PC-3 (cell line): ENCODE measurements around the gene NTN1. TPM values are rescaled to one million over a fixed set of nuclear protein-coding genes. Genes with fewer than 3 reads are reported as not detected.

Source experiments
- ATAC-seq: fragments of 200-7000 bp; cut with Tn5 transposase; 2 replicates; pipeline ENCODE4 v1.9.1; 2020; ENCODE audit warnings: mild to moderate bottlenecking, moderate library complexity
- BruUV-seq: library from RNA; stranded (reverse); fragments of 400-500 nt; replicated peaks from 2 replicates; lab custom pipeline; 2021; lab: Mats Ljungman, UMichigan
- CTCF ChIA-PET: fragments of 300-600 bp; sonication (Branson Sonifier 250); formaldehyde crosslinking; loops from one replicate; lab custom pipeline; 2022; ENCODE audit warnings: antibody characterized with exemption; lab: Charles Lee
- POLR2A ChIA-PET: fragments of 300-600 bp; sonication (Branson Sonifier 250); formaldehyde crosslinking; loops from one replicate; lab custom pipeline; 2022; ENCODE audit warnings: antibody characterized with exemption; ENCODE audit not compliant: unreplicated experiment; lab: Charles Lee
- DNase-seq: peaks from one replicate; pipeline ENCODE4 v3.0.0-alpha.2; 2015
- H2AFZ ChIP-seq: fragments of 300-600 bp; sonication (generic); 2 replicates; pipeline ENCODE4 v1.6.0; 2016; ENCODE audit warnings: antibody characterized with exemption, low read length
- H3F3A ChIP-seq: fragments of 300-600 bp; sonication (generic); one replicate; pipeline ENCODE4 v1.6.0; 2017; ENCODE audit warnings: antibody characterized with exemption, low read length, control low read depth, mild to moderate bottlenecking; ENCODE audit not compliant: unreplicated experiment
- H3K27ac ChIP-seq: fragments of 300-600 bp; sonication (generic); 2 replicates; pipeline ENCODE4 v1.5.1; 2016; ENCODE audit warnings: mild to moderate bottlenecking, low read length
- H3K27me3 ChIP-seq: fragments of 300-600 bp; sonication (generic); 2 replicates; pipeline ENCODE4 v1.6.1; 2016; ENCODE audit warnings: low read length, mixed read lengths
- H3K36me3 ChIP-seq: fragments of 300-600 bp; sonication (generic); 2 replicates; pipeline ENCODE4 v1.6.1; 2016; ENCODE audit warnings: low read depth, mixed run types, low read length, mixed read lengths
- H3K4me1 ChIP-seq: fragments of 300-600 bp; sonication (generic); 2 replicates; pipeline ENCODE4 v1.5.1; 2016; ENCODE audit warnings: low read length; ENCODE audit not compliant: insufficient read depth
- H3K4me2 ChIP-seq: fragments of 300-600 bp; sonication (generic); 2 replicates; pipeline ENCODE4 v1.6.0; 2016; ENCODE audit warnings: low read length
- H3K4me3 ChIP-seq: fragments of 300-600 bp; sonication (generic); 2 replicates; pipeline ENCODE4 v1.5.1; 2016; ENCODE audit warnings: mild to moderate bottlenecking, low read length, mixed read lengths
- H3K79me2 ChIP-seq: fragments of 300-600 bp; sonication (generic); 2 replicates; pipeline ENCODE4 v1.6.1; 2017; ENCODE audit warnings: low read length, mixed read lengths
- H3K9ac ChIP-seq: fragments of 300-600 bp; sonication (generic); 2 replicates; pipeline ENCODE4 v1.6.0; 2016; ENCODE audit warnings: mild to moderate bottlenecking, low read length
- H3K9me2 ChIP-seq: fragments of 300-600 bp; sonication (generic); replicated peaks from 2 replicates; pipeline ENCODE4 v1.6.1; 2016; ENCODE audit warnings: mixed run types, low read length, mixed read lengths
- H3K9me3 ChIP-seq: fragments of 300-600 bp; sonication (generic); 2 replicates; pipeline ENCODE4 v1.6.1; 2016; ENCODE audit warnings: low read length, mixed read lengths
- H4K20me1 ChIP-seq: fragments of 300-600 bp; sonication (generic); 2 replicates; pipeline ENCODE4 v1.6.1; 2016; ENCODE audit warnings: low read length, mixed read lengths
- EZH2 ChIP-seq: fragments of 300-600 bp; sonication (generic); IDR thresholded peaks from one replicate; pipeline ENCODE4 v1.6.1; 2017; ENCODE audit warnings: antibody characterized with exemption, mild to moderate bottlenecking, low read length; ENCODE audit not compliant: unreplicated experiment
- EZH2phosphoT487 ChIP-seq: fragments of 300-600 bp; sonication (generic); IDR thresholded peaks from 2 replicates; pipeline ENCODE4 v1.6.1; 2018; ENCODE audit warnings: mild to moderate bottlenecking, antibody characterized with exemption, low read length, borderline replicate concordance
- intact Hi-C: fragments of 100-400 bp; cut with micrococcal nuclease; formaldehyde crosslinking; loops from 2 replicates; pipeline ENCODE4 v1.9.0; 2023
- total RNA-seq: library from RNA; depleted of rRNA; stranded (reverse); fragments of >200 nt; gene quantifications from 2 replicates; pipeline ENCODE4 v1.2.3, GENCODE V29; 2014
- TF ChIP-seq, protein P1 (sequence below): fragments of 300-600 bp; sonication (generic); conservative IDR thresholded peaks from 2 replicates; pipeline ENCODE4 v1.5.1; 2017; ENCODE audit warnings: antibody characterized with exemption, low read depth, mild to moderate bottlenecking, low read length

The NTN1 gene
- total RNA-seq, 1 experiment from 2014 or later, result 0.22 TPM

DNA sequence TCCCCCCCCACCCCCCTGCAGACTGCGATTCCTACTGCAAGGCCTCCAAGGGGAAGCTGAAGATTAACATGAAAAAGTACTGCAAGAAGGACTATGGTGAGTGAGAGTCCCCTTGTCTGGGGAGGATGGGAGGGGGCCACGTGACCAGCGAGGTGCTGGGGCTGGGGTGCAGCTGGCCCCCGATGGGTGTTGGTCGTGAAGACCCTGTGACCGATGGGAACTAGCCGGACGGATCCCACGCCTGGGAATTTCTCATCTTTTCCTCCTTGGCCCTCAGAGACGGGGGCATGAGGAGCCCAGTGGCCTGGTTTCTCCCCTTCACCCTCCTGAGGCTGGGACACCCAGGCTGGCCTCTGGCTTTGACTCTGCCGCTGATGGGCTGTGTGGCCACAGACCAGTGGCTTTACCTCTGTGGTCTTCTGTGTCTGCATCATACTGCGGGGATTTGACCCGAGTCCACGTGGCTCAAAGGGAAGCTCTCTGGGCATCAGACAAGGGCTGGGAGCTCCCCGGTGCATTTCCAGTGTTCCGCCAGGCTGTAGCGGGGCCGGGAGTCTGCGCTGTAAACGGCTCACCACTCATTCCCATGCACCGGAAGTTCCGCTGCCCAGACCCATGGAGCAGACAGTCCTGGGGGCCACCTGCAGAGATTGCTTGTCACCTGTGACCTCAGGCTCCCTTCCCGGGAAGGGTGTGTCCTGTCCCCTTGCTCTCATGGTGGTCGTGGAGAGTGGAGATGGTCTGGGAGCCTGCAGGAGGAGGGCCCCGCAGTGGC, 200.0 kb downstream of the NTN1 start:
- no peak for DNase-seq
- ATAC-seq, result no peak
- no peak overlapping the region for H3K4me3 ChIP-seq
- H3F3A ChIP-seq, result no peaks in the 10 kb centered on the region
- TF ChIP-seq EZH2phosphoT487, result no peak
- TF ChIP-seq, protein P1, sequence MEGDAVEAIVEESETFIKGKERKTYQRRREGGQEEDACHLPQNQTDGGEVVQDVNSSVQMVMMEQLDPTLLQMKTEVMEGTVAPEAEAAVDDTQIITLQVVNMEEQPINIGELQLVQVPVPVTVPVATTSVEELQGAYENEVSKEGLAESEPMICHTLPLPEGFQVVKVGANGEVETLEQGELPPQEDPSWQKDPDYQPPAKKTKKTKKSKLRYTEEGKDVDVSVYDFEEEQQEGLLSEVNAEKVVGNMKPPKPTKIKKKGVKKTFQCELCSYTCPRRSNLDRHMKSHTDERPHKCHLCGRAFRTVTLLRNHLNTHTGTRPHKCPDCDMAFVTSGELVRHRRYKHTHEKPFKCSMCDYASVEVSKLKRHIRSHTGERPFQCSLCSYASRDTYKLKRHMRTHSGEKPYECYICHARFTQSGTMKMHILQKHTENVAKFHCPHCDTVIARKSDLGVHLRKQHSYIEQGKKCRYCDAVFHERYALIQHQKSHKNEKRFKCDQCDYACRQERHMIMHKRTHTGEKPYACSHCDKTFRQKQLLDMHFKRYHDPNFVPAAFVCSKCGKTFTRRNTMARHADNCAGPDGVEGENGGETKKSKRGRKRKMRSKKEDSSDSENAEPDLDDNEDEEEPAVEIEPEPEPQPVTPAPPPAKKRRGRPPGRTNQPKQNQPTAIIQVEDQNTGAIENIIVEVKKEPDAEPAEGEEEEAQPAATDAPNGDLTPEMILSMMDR, result no peak
- TF ChIP-seq EZH2, result no peak
- H3K79me2 ChIP-seq, result no peaks in the 10 kb centered on the region
- no peaks in the 10 kb centered on the region for H3K9me2 ChIP-seq
- no TSS peak for BruUV-seq
- H3K9me3 ChIP-seq, result no peaks in the 10 kb centered on the region
- no peaks in the 10 kb centered on the region for H4K20me1 ChIP-seq
- H2AFZ ChIP-seq, result no peak overlapping the region
- H3K27me3 ChIP-seq, result no peaks in the 10 kb centered on the region
- intact Hi-C loops, result no loop called here
- ChIA-PET CTCF (no interaction called here), POLR2A (no interaction called here)
- no peaks in the 10 kb centered on the region for H3K36me3 ChIP-seq
- no peak overlapping the region for H3K9ac ChIP-seq
- no peak overlapping the region for H3K4me2 ChIP-seq
- H3K27ac ChIP-seq, result no peak overlapping the region
- no peaks in the 10 kb centered on the region for H3K4me1 ChIP-seq

DNA sequence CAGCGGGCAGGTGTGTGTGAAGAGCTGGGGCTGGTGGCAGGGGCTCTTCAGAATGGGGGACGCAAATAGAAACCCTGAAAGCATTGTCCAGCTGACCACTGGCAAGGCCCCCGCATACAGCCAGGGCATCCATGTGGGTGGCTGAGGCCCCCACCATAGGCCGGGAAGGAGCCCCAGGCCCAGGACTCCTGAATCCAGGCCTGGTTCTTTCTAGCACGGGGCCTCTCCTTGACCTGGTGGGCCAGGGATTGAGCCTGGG, 200.5 kb downstream of the NTN1 start:
- H4K20me1 ChIP-seq, result no peaks in the 10 kb centered on the region
- no peaks in the 10 kb centered on the region for H3K36me3 ChIP-seq
- TF ChIP-seq, protein P1, result no peak
- TF ChIP-seq EZH2 (no peak), EZH2phosphoT487 (no peak)
- intact Hi-C loops, result no loop called here
- H3K9me3 ChIP-seq, result no peaks in the 10 kb centered on the region
- H3F3A ChIP-seq, result no peaks in the 10 kb centered on the region
- H3K27ac ChIP-seq, result no peak overlapping the region
- ATAC-seq, result no peak
- no peaks in the 10 kb centered on the region for H3K27me3 ChIP-seq
- H2AFZ ChIP-seq, result no peak overlapping the region
- POLR2A ChIA-PET, result no interaction called here
- DNase-seq, result no peak
- no peaks in the 10 kb centered on the region for H3K4me1 ChIP-seq
- CTCF ChIA-PET, result no interaction called here
- H3K4me2 ChIP-seq, result no peak overlapping the region
- BruUV-seq, result no TSS peak
- H3K9ac ChIP-seq, result no peak overlapping the region
- no peaks in the 10 kb centered on the region for H3K79me2 ChIP-seq
- H3K4me3 ChIP-seq, result no peak overlapping the region
- no peaks in the 10 kb centered on the region for H3K9me2 ChIP-seq

DNA sequence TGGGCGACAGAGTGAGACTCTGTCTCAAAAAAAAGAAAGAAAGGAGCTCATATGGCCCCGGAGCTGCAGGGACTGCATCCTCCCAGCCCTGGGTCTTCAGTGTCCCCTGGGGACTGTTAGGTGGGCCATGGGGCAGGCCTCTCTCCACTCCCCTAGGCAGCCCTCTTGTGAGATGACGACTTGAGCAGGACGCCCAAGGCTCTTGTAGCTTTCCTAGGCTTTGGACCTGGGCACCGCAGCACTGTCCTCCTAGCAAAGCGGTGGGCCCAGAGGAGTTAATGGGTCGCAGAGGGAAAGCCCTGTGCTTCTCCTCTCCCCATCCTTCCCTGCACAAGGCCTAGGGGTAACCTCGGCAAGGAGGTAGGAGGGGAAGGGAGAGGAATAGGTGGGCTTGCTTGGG, 202.2 kb downstream of the NTN1 start:
- intact Hi-C loops, result no loop called here
- DNase-seq (no peak), ATAC-seq (no peak)
- no TSS peak for BruUV-seq
- Histone ChIP-seq H3K79me2 (no peaks in the 10 kb centered on the region), H4K20me1 (no peaks in the 10 kb centered on the region), H3K4me3 (no peak overlapping the region), H3K27me3 (no peaks in the 10 kb centered on the region), H3K36me3 (no peaks in the 10 kb centered on the region), H3K9me2 (no peaks in the 10 kb centered on the region), H3K9me3 (no peaks in the 10 kb centered on the region), H3F3A (no peaks in the 10 kb centered on the region), H3K4me1 (no peaks in the 10 kb centered on the region), H3K27ac (no peak overlapping the region), H2AFZ (no peak overlapping the region), H3K4me2 (no peak overlapping the region), H3K9ac (no peak overlapping the region)
- ChIA-PET POLR2A (interaction anchor here (0.5 kb wide), 1 partner anchor 147 kb away, joined by 3 read pairs; no protein-coding TSS in a partner anchor), CTCF (no interaction called here)
- TF ChIP-seq, protein P1, result no peak
- no peak for TF ChIP-seq EZH2phosphoT487
